ENCODE data around the gene PRKG2.

GRCh38 chr4:81060587-81061343, 154.3 kb downstream of the PRKG2 start:
- TF ChIP-seq POLR2AphosphoS5 (IDR thresholded peaks at IDR 0.05), result no peak
- TF ChIP-seq, protein P1, sequence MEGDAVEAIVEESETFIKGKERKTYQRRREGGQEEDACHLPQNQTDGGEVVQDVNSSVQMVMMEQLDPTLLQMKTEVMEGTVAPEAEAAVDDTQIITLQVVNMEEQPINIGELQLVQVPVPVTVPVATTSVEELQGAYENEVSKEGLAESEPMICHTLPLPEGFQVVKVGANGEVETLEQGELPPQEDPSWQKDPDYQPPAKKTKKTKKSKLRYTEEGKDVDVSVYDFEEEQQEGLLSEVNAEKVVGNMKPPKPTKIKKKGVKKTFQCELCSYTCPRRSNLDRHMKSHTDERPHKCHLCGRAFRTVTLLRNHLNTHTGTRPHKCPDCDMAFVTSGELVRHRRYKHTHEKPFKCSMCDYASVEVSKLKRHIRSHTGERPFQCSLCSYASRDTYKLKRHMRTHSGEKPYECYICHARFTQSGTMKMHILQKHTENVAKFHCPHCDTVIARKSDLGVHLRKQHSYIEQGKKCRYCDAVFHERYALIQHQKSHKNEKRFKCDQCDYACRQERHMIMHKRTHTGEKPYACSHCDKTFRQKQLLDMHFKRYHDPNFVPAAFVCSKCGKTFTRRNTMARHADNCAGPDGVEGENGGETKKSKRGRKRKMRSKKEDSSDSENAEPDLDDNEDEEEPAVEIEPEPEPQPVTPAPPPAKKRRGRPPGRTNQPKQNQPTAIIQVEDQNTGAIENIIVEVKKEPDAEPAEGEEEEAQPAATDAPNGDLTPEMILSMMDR (IDR thresholded peaks at IDR 0.05), result no peak
- TF ChIP-seq POLR2A (IDR thresholded peaks at IDR 0.05), result no peak
- no peak for TF ChIP-seq EP300 (IDR thresholded peaks at IDR 0.05)
